GM21381 (cell line): ENCODE measurements around the gene TSACC.

Source experiments
- ATAC-seq: cut with Tn5 transposase; IDR thresholded peaks from one replicate; pipeline ENCODE4 v1.9.1; 2021; ENCODE audit warnings: mild to moderate bottlenecking, moderate library complexity; ENCODE audit not compliant: unreplicated experiment

The TSACC gene

GRCh38 chr1:156372876-156373275, 34.5 kb downstream of the TSACC start:
- ATAC-seq, result no peak

- ATAC-seq, result no peak
Measured at GRCh38 chr1:156373546-156373945, 35.2 kb downstream of the TSACC start.

- no peak for ATAC-seq
Measured at GRCh38 chr1:156376146-156376545, 37.8 kb downstream of the TSACC start.

- ATAC-seq, result no peak
Measured at GRCh38 chr1:156376958-156377919, 38.9 kb downstream of the TSACC start.

GRCh38 chr1:156378557-156378956, 40.2 kb downstream of the TSACC start:
- ATAC-seq, result no peak

GRCh38 chr1:156379420-156380165, 41.3 kb downstream of the TSACC start:
- ATAC-seq, result no peak

GRCh38 chr1:156382561-156382960, 44.2 kb downstream of the TSACC start:
- ATAC-seq, result no peak

GRCh38 chr1:156383023-156383422, 44.7 kb downstream of the TSACC start:
- ATAC-seq, result no peak

GRCh38 chr1:156384007-156384406, 45.7 kb downstream of the TSACC start:
- ATAC-seq, result no peak

- ATAC-seq, result no peak
Measured at GRCh38 chr1:156384658-156385057, 46.3 kb downstream of the TSACC start.

GRCh38 chr1:156385534-156386031, 47.3 kb downstream of the TSACC start:
- no peak for ATAC-seq

GRCh38 chr1:156386134-156386901, 48.0 kb downstream of the TSACC start:
- no peak for ATAC-seq

- no peak for ATAC-seq
Measured at GRCh38 chr1:156386949-156387869, 48.9 kb downstream of the TSACC start.

GRCh38 chr1:156387870-156388173, 49.5 kb downstream of the TSACC start:
- no peak for ATAC-seq

GRCh38 chr1:156388174-156389137, 50.1 kb downstream of the TSACC start:
- no peak for ATAC-seq

- no peak for ATAC-seq
Measured at GRCh38 chr1:156389311-156389710, 51.0 kb downstream of the TSACC start.

GRCh38 chr1:156390469-156391365, 52.4 kb downstream of the TSACC start:
- no peak for ATAC-seq

GRCh38 chr1:156391366-156391677, 53.0 kb downstream of the TSACC start:
- ATAC-seq, result no peak
